Mesenchymal stem cell (in vitro differentiated cells and primary cell): Measurements from ENCODE around the gene MAGED4B.
"Not testable (repeated sequence)": the region's sequence is repeated elsewhere in the genome, so short reads cannot be mapped to it uniquely, and the experiment has no call there.

Source experiments
- DNase-seq: peaks from one replicate; pipeline ENCODE4 v3.0.0-alpha.2; 2013
- H2AFZ ChIP-seq: one replicate; pipeline ENCODE4 v1.6.1; 2013; ENCODE audit warnings: low read depth, mild to moderate bottlenecking, control low read depth, inconsistent platforms, low read length, moderate library complexity
- H2AK5ac ChIP-seq: 2 replicates; pipeline ENCODE4 v1.6.1; 2013; ENCODE audit warnings: low read length, moderate library complexity, mild to moderate bottlenecking, inconsistent platforms; ENCODE audit not compliant: severe bottlenecking
- H2BK120ac ChIP-seq: one replicate; pipeline ENCODE4 v1.6.1; 2013; ENCODE audit warnings: low read depth, mild to moderate bottlenecking, inconsistent platforms, low read length, moderate library complexity
- H2BK12ac ChIP-seq, 2 experiments: one replicate each; pipeline ENCODE4 v1.6.1; 2013; ENCODE audit warnings: inconsistent platforms in 2 of 2, low read length in 2 of 2, mild to moderate bottlenecking in 2 of 2, moderate library complexity in 2 of 2, control low read depth in 1 of 2
- H2BK15ac ChIP-seq: one replicate; pipeline ENCODE4 v1.6.1; 2013; ENCODE audit warnings: mild to moderate bottlenecking, low read depth, inconsistent platforms; ENCODE audit not compliant: poor library complexity, severe bottlenecking
- H2BK5ac ChIP-seq: 2 replicates; pipeline ENCODE4 v1.6.1; 2013; ENCODE audit warnings: low read depth, mild to moderate bottlenecking, low read length, control low read depth, inconsistent platforms; ENCODE audit not compliant: poor library complexity, severe bottlenecking
- H3K14ac ChIP-seq, 2 experiments: one replicate each; pipeline ENCODE4 v1.6.1; 2013; ENCODE audit warnings: inconsistent platforms in 2 of 2, low read length in 2 of 2, control low read depth in 1 of 2, mild to moderate bottlenecking in 1 of 2, moderate library complexity in 1 of 2
- H3K18ac ChIP-seq, 2 experiments: one replicate each; pipeline ENCODE4 v1.6.1; 2013; ENCODE audit warnings: inconsistent platforms in 2 of 2, low read length in 2 of 2, control low read depth in 1 of 2, low read depth in 1 of 2, mild to moderate bottlenecking in 1 of 2
- H3K23ac ChIP-seq, 2 experiments: one replicate each; pipeline ENCODE4 v1.6.1; 2013; ENCODE audit warnings: inconsistent platforms in 2 of 2, low read length in 2 of 2, mild to moderate bottlenecking in 2 of 2, moderate library complexity in 2 of 2, control low read depth in 1 of 2
- H3K27ac ChIP-seq: 2 replicates; pipeline ENCODE4 v1.5.1; 2013; ENCODE audit warnings: mild to moderate bottlenecking, moderate library complexity, low read length, control low read depth, inconsistent platforms; ENCODE audit not compliant: poor library complexity, severe bottlenecking
- H3K27me3 ChIP-seq, 2 experiments: 2 replicates each; pipeline versions ENCODE4 v1.6.1 to v1.7.0; 2013; ENCODE audit warnings: low read length in 2 of 2, mild to moderate bottlenecking in 2 of 2, moderate library complexity in 2 of 2, control low read depth in 1 of 2, inconsistent platforms in 1 of 2; ENCODE audit not compliant: control insufficient read depth in 1 of 2, insufficient read depth in 1 of 2
- H3K36me3 ChIP-seq, 2 experiments: 2 replicates each; pipeline versions ENCODE4 v1.6.1 to v1.7.0; 2013; ENCODE audit warnings: low read length in 2 of 2, control low read depth in 1 of 2, inconsistent platforms in 1 of 2, low read depth in 1 of 2, mild to moderate bottlenecking in 1 of 2; ENCODE audit not compliant: insufficient read depth in 2 of 2, control insufficient read depth in 1 of 2
- H3K4ac ChIP-seq, 2 experiments: one replicate each; pipeline ENCODE4 v1.6.1; 2013; ENCODE audit warnings: inconsistent platforms in 2 of 2, low read length in 2 of 2, mild to moderate bottlenecking in 2 of 2, moderate library complexity in 2 of 2, control low read depth in 1 of 2, low read depth in 1 of 2
- H3K4me1 ChIP-seq: 2 replicates; pipeline ENCODE4 v1.6.1; 2013; ENCODE audit warnings: low read depth, low read length, control low read depth; ENCODE audit not compliant: control insufficient read depth, insufficient read depth
- H3K4me2 ChIP-seq: 2 replicates; pipeline ENCODE4 v1.6.1; 2013; ENCODE audit warnings: low read length, mild to moderate bottlenecking, inconsistent platforms; ENCODE audit not compliant: poor library complexity, severe bottlenecking
- H3K4me3 ChIP-seq, 2 experiments: 2 replicates each; pipeline versions ENCODE4 v1.5.1 to v1.7.0; 2013; ENCODE audit warnings: low read length in 2 of 2, mild to moderate bottlenecking in 2 of 2, control low read depth in 1 of 2, low read depth in 1 of 2; ENCODE audit not compliant: insufficient read depth in 1 of 2
- H3K79me1 ChIP-seq: replicated peaks from 2 replicates; pipeline ENCODE4 v1.6.1; 2013; ENCODE audit warnings: mild to moderate bottlenecking, control low read depth, low read length, inconsistent platforms; ENCODE audit not compliant: poor library complexity, severe bottlenecking
- H3K9ac ChIP-seq: 2 replicates; pipeline ENCODE4 v1.7.0; 2013; ENCODE audit warnings: mild to moderate bottlenecking, low read length, moderate library complexity
- H3K9me3 ChIP-seq: 2 replicates; pipeline ENCODE4 v1.7.0; 2013; ENCODE audit warnings: mild to moderate bottlenecking, low read length; ENCODE audit not compliant: control insufficient read depth
- H4K8ac ChIP-seq: one replicate; pipeline ENCODE4 v1.6.1; 2013; ENCODE audit warnings: inconsistent platforms, mild to moderate bottlenecking, low read length, moderate library complexity
- H4K91ac ChIP-seq: one replicate; pipeline ENCODE4 v1.6.1; 2013; ENCODE audit warnings: mild to moderate bottlenecking, low read length, inconsistent platforms
- WGBS: methylation state at CpG from one replicate; pipeline ENCODE4 v1.1.7; 2013; ENCODE audit warnings: mixed read lengths; 5-methylcytosine and 5-hydroxymethylcytosine counted together

The MAGED4B gene

GRCh38 chrX:52042288-52042687 lies 26.7 kb downstream of the MAGED4B start:
- H3K27me3 ChIP-seq = peaks cover 0 to 20% of the 10 kb centered on the region in 2 experiments
- H3K18ac ChIP-seq, H3K4me2 ChIP-seq, H3K27ac ChIP-seq, H2BK5ac ChIP-seq, H2AFZ ChIP-seq, H3K4me1 ChIP-seq, H4K8ac ChIP-seq, DNase-seq, H3K36me3 ChIP-seq, H3K9me3 ChIP-seq, H3K4ac ChIP-seq, H3K79me1 ChIP-seq, H4K91ac ChIP-seq, H2BK15ac ChIP-seq, H3K9ac ChIP-seq, H2BK120ac ChIP-seq, H3K14ac ChIP-seq, H3K23ac ChIP-seq, H2BK12ac ChIP-seq, H3K4me3 ChIP-seq, H2AK5ac ChIP-seq: not testable (repeated sequence)
- WGBS = no CpG with 5 or more reads among the region's 6 CpGs

- Histone ChIP-seq H3K9ac (no peak overlapping the region), H3K79me1 (no peaks in the 10 kb centered on the region), H3K27me3 (peaks cover 0 to 38% of the 10 kb centered on the region in 2 experiments), H3K4me1 (no peaks in the 10 kb centered on the region), H3K18ac (no peak overlapping the region), H3K9me3 (no peaks in the 10 kb centered on the region), H3K14ac (no peak overlapping the region), H2BK15ac (no peak overlapping the region), H3K23ac (no peak overlapping the region), H3K4me2 (no peak overlapping the region), H3K4ac (no peak overlapping the region), H4K8ac (no peak overlapping the region), H2BK120ac (no peak overlapping the region), H2BK5ac (no peak overlapping the region), H3K4me3 (no peak overlapping the region), H3K27ac (no peak overlapping the region), H3K36me3 (no peaks in the 10 kb centered on the region), H2AK5ac (no peak overlapping the region), H2AFZ (no peak overlapping the region), H4K91ac (no peak overlapping the region), H2BK12ac (no peak overlapping the region)
- no peak for DNase-seq
- 47% methylated on average over 1 of the region's 1 CpG for WGBS
Measured at GRCh38 chrX:52034211-52034610, 34.8 kb downstream of the MAGED4B start.

DNA sequence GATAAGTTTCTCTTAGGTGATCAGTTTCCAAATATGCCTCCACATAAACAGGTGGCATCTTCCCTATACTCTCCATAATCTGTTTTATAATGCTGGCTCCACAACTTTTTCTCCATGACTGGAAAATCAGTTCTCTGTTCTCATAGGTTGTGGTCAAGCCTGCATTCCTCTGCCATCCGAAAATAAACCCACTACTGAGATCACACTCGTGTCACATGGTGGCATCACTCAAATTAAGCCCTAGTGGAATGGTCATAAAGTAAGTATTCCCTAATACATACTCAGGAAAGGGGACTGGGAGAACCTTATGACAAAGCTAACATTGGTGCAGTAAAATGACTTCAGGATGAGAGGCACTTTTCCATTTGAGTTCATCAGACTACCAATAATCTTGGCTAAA lies 37.6 kb downstream of the MAGED4B start:
- Histone ChIP-seq H3K4me2 (no peak overlapping the region), H3K9ac (no peak overlapping the region), H3K27me3 (peaks cover 0 to 20% of the 10 kb centered on the region in 2 experiments), H3K27ac (no peak overlapping the region), H2BK15ac (no peak overlapping the region), H3K4ac (no peak overlapping the region), H3K79me1 (no peaks in the 10 kb centered on the region), H4K91ac (no peak overlapping the region), H2AK5ac (no peak overlapping the region), H3K9me3 (no peaks in the 10 kb centered on the region), H2BK12ac (no peak overlapping the region), H3K14ac (no peak overlapping the region), H3K4me3 (no peak overlapping the region), H3K36me3 (no peaks in the 10 kb centered on the region), H4K8ac (no peak overlapping the region), H2BK5ac (no peak overlapping the region), H2BK120ac (no peak overlapping the region), H3K18ac (no peak overlapping the region), H3K4me1 (no peaks in the 10 kb centered on the region), H2AFZ (no peak overlapping the region), H3K23ac (no peak overlapping the region)
- no CpG with 5 or more reads among the region's 2 CpGs for WGBS
- no peak for DNase-seq

GRCh38 chrX:52015794-52016193 lies 53.2 kb downstream of the MAGED4B start:
- H2BK12ac ChIP-seq = no peak overlapping the region
- H2AK5ac ChIP-seq = no peak overlapping the region
- no peaks in the 10 kb centered on the region for H3K4me1 ChIP-seq
- H4K91ac ChIP-seq = no peak overlapping the region
- H3K27me3 ChIP-seq = peaks cover 0 to 16% of the 10 kb centered on the region in 2 experiments
- H3K4me2 ChIP-seq = no peak overlapping the region
- no peak overlapping the region for H3K14ac ChIP-seq
- H2BK120ac ChIP-seq = no peak overlapping the region
- no peak overlapping the region for H3K4ac ChIP-seq
- no peak overlapping the region for H2AFZ ChIP-seq
- no peak overlapping the region for H2BK15ac ChIP-seq
- no peak overlapping the region for H4K8ac ChIP-seq
- no peak overlapping the region for H3K4me3 ChIP-seq
- DNase-seq = no peak
- H3K27ac ChIP-seq = no peak overlapping the region
- H3K9me3 ChIP-seq = no peaks in the 10 kb centered on the region
- H3K23ac ChIP-seq = no peak overlapping the region
- H3K18ac ChIP-seq = no peak overlapping the region
- H2BK5ac ChIP-seq = no peak overlapping the region
- H3K9ac ChIP-seq = no peak overlapping the region
- WGBS = 37% methylated on average over 2 of the region's 3 CpGs
- H3K79me1 ChIP-seq = no peaks in the 10 kb centered on the region
- H3K36me3 ChIP-seq = no peaks in the 10 kb centered on the region
